Spleen (tissue), 7 donors: ENCODE results near the gene CNTNAP2.

Experiments used
- POLR2A ChIP-seq, 3 donors: fragments of 450-650 bp; IDR thresholded peaks; one replicate each; pipeline ENCODE4 v1.5.1; 2017; ENCODE audit warnings: antibody characterized with exemption in 3 of 3, mild to moderate bottlenecking in 1 of 3
- TF ChIP-seq, protein P1 (sequence below), 11 experiments: fragments of 200-600 bp in 7 of 11; fragments of 450-650 bp in 4 of 11; sonication (generic) in 4 of 11; IDR thresholded peaks in 8 of 11; conservative IDR thresholded peaks in 3 of 11; 1 replicate in 7 of 11; 2 replicates in 4 of 11; pipeline versions ENCODE4 v1.4.0 to v1.8.0; 2016 to 2021; ENCODE audit warnings: antibody characterized with exemption in 11 of 11, inconsistent platforms in 4 of 11, mild to moderate bottlenecking in 1 of 11
- donor health status: DM: no; HTN: no; CAD: no; lungs with moderate emphysema.
- donor health status: DM: no; HTN: no; CAD: no.
- donor health status: DM: no; HTN: no; CAD: no.

DNA sequence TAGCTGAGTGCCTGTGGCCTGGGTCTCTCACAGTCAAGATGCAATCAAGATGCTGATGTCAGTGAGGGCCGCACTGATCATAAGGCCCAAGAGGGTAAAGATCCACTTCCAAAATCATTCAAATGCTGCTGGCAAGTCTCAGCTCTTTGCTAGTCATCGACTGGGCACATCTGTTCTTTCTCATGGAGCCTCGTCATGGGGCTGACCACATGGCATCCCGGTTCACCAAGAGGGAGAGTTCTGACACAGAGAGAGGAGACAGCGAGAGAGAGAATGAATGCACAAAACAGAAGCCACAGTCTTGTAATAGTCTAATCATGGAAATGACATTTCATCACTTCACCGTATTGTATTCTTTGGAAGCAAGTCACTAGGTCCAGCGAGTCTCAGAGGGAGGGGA is 1406.5 kb downstream of the CNTNAP2 start:
- TF ChIP-seq POLR2A (IDR thresholded peaks at IDR 0.05), result no peak
- TF ChIP-seq, protein P1, sequence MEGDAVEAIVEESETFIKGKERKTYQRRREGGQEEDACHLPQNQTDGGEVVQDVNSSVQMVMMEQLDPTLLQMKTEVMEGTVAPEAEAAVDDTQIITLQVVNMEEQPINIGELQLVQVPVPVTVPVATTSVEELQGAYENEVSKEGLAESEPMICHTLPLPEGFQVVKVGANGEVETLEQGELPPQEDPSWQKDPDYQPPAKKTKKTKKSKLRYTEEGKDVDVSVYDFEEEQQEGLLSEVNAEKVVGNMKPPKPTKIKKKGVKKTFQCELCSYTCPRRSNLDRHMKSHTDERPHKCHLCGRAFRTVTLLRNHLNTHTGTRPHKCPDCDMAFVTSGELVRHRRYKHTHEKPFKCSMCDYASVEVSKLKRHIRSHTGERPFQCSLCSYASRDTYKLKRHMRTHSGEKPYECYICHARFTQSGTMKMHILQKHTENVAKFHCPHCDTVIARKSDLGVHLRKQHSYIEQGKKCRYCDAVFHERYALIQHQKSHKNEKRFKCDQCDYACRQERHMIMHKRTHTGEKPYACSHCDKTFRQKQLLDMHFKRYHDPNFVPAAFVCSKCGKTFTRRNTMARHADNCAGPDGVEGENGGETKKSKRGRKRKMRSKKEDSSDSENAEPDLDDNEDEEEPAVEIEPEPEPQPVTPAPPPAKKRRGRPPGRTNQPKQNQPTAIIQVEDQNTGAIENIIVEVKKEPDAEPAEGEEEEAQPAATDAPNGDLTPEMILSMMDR (IDR thresholded peaks at IDR 0.05 in 8 of 11, conservative IDR thresholded peaks at IDR 0.05 in 3 of 11), result no peak
